Stimulated activated CD8-positive, alpha-beta memory T cell treated with anti-CD3 and anti-CD28 coated beads, Interleukin-2, amount 100 ng/mL, for 48 hours (primary cell): Measurements from ENCODE around the gene ZSWIM4.
"Not testable (repeated sequence)": the region's sequence is repeated elsewhere in the genome, so short reads cannot be mapped to it uniquely, and the experiment has no call there.

Experiments used
- DNase-seq, 2 donors: peaks; one replicate each; pipeline ENCODE4 v3.0.0-alpha.2; 2020; ENCODE audit warnings: low read depth in 2 of 2

The ZSWIM4 gene

DNA sequence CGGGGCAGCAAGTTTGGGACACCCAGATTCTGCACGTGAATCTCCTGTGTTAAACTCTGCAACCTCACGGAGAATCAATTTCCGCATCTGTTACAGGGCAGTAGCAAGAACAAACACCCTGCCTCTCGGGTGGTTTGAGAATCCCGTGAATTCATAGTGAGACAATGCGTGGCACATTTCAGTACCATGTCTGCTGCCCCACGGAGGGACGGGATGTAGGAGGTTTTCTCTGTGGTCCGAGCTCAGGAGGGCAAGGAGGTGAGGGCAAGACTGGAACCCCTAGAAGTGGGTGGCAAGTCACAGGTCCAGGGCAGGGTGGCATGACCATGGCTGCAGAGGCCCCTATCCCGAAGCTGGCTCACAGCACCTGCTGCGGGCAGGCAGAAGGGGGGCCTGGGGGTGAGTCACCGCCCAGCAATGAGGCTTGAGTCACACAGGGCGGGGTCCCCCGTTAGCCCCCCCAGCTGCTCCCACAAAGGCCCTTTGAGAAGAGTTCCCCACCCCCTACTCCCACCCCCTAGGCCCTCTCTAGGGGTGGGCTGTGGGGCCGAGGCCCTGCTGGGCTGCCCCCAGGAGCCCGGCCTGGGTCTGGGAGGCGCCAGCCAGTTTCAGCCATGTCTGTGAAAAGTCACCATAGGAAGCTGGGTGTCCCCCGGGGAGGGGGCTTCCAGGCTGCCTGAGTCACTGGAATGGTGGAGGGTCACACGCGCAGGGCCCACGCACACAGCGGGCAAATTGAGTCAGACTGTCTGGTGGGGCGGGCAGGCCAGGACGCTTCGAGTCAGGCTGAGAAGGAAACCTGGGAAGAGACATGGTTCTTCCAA lies 55.9 kb downstream of the ZSWIM4 start:
- DNase-seq, result no peak

DNA sequence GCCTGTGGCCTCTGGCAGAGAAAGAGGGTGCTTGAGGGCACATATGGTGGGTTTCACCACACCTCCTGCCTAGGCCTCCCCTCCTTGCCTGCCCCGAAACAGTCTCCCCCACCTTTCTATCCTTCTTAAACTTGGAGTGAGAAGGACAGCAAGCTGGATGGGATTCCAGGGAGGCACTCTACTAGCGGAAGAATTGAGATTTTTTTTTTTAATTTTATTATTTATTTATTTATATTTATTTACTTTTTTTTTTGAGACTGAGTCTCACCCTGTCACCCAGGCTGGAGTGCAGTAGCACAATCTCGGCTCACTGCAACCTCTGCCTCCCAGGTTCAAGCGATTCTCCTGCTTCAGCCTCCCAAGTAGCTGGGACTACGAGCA lies 56.5 kb downstream of the ZSWIM4 start:
- not testable (repeated sequence) for DNase-seq

- DNase-seq, result not testable (repeated sequence)
Measured at GRCh38 chr19:13852171-13852707, 57.0 kb downstream of the ZSWIM4 start.

GRCh38 chr19:13856497-13856896 lies 61.3 kb downstream of the ZSWIM4 start:
- no peak for DNase-seq

GRCh38 chr19:13859361-13859880 lies 64.2 kb downstream of the ZSWIM4 start:
- DNase-seq, result no peak

DNA sequence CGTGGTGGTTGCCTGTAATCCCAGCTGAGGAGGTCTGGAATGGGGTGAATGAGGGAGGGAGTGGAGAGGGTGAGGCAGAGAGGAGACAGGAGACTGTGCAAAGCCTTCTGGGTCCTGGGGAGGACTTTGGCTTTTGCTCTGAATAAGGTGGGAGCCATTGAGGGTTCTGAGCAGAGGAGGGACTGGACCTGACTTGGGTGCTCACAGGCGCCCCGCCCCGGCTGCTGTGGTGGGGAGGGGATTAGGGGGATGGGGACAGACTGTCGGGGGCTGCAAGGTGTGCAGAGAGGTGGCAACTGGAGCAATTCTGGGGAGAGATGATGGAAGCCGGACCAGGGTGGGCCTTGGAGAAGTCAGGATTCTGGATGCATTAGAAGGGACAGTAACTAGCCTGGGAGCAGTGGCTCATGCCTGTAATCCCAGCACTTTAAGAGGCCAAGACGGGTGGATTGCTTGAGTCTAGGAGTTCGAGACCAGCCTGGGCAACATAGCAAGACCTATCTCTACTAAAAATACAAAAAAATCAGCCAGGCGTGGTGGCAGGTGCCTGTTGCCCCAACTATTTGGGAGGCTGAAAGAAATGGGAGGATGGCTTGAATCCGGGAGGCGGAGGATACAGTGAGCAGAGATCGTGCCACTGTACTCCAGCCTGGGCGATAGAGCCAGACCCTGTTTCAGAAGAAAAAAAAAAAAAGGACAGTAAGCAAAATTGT lies 65.6 kb downstream of the ZSWIM4 start:
- DNase-seq, result no peak

GRCh38 chr19:13861392-13861713 lies 66.1 kb downstream of the ZSWIM4 start:
- DNase-seq, result no peak

DNA sequence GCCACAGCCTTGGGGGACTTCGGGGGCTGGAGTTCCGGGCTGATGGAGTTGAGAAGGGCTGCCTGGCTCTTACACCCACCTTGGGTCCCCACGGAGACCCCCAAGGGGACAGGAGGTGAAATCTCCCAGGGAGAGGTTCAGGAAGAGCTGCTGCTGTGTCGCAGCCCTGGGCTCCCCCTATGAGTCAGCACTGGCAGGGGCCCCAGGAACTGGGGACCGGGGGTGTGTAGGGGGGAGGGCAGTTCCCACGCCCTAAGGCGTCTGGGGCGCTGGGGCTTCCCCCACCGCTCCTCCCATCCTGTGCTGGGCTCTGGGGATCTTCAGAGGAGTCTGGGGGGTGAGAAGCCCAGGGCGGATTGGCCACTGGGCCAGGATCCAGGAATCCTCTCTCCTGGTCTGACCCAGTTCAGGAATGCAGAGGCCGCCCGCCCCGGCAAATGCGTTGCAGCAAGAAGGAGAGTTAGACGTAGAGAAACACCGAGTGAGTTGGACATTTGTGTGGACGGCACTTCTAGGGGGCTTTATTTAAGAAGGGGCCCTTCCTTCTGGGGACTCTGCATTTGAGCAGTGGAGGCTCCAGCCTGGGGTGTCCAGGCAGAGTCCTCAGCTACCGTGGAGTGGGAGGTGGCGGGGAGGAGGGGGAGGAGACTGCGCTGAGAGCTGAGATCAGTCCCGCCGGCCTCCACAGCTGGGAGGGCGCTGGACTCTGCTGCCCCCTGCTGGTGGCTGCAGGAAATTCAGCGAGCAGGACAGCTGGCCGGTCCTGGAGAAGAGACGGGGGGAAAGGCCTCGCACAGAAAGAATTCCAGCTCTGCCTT lies 66.7 kb downstream of the ZSWIM4 start:
- DNase-seq, result peak; percentile 85 to 88

GRCh38 chr19:13864046-13864666 lies 68.9 kb downstream of the ZSWIM4 start:
- no peak for DNase-seq

DNA sequence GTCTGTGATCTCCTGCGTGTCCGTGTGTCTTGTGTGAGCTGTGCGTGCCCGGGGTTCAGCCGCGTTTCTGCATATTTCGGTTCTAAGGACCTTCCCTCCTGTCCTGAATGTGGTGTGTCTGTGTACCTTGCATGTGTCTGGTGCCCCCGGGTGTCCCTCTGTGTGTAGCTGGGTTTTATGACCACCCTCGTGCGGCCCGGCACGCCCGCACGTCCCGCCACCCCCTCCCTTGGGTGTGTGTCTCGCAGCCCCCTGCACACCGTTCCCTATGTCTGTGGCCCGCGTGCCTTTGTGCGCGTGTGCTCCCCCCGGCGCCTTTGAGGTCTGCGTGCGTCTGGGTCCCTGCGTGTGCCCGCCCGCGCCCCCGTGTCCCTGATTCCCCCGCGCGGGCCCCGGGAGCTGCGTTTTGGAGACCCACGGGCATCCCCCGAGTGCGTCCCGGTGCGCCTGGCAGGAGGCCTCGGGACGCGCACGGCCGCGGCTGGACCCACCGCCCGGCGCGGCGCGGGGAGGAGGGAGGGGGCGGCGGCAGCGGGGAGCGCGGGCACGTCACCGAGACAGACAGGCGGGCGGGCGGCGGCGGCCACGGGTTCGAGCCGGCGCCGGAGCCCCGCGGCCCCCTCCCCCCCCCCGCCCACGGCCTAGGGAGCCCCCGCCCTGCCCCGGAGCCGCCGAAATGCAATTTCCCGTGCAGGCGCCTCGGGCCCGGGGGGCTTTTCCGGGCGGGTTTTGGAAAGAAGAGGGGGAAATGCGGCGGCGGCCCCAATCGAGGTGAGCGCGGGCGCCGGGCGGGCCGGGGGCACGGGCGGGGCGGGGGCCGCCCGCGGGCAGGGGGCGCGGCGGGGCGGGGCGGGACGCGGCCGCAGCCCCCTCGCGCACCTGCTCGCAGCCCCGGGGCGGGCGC lies 69.7 kb downstream of the ZSWIM4 start:
- DNase-seq, result no peak

GRCh38 chr19:13865571-13866462 lies 70.6 kb downstream of the ZSWIM4 start:
- no peak for DNase-seq

GRCh38 chr19:13866463-13867046 lies 71.3 kb downstream of the ZSWIM4 start:
- DNase-seq, result no peak

DNA sequence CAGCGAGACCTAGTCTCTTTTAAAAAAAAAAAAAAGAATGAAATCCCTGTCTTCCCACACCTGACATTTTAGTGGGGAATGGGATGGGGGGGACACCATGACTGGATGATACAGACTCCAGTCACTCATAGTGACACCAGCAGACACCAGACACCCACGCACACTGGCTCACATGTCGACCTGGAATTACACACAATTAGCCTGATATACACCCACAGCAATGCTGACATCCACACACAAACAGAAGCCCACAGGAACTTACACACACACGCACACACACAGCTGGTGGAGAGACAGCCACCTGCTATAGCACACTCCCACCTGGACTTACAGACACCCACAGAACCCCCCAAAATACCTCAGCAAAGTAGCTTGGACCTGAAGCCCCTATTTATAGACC lies 73.4 kb downstream of the ZSWIM4 start:
- no peak for DNase-seq

DNA sequence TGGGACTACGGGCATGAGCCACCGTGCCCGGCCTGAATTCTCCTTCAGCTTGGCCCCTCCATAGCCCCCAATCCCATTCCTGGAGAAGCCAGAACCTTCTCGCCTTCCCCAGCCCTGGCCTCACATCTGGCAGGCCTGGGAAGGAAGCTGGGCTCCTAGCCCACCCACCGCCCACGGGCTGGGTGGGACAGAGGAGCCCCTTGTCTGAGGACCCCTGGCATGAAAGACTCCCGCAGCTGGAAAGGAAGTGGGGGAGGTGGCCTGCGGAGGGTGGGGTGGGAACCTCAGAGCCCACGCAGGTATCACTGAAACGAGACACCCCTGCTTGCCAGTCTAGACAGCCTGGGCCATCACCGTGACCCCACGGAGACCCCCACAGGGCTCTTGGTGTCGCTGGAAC lies 74.0 kb downstream of the ZSWIM4 start:
- no peak for DNase-seq

- DNase-seq, result no peak
Measured at GRCh38 chr19:13870873-13871272, 75.6 kb downstream of the ZSWIM4 start.

GRCh38 chr19:13872339-13872694 lies 77.1 kb downstream of the ZSWIM4 start:
- no peak for DNase-seq

- DNase-seq, result no peak
Measured at GRCh38 chr19:13872695-13873389, 77.6 kb downstream of the ZSWIM4 start.

DNA sequence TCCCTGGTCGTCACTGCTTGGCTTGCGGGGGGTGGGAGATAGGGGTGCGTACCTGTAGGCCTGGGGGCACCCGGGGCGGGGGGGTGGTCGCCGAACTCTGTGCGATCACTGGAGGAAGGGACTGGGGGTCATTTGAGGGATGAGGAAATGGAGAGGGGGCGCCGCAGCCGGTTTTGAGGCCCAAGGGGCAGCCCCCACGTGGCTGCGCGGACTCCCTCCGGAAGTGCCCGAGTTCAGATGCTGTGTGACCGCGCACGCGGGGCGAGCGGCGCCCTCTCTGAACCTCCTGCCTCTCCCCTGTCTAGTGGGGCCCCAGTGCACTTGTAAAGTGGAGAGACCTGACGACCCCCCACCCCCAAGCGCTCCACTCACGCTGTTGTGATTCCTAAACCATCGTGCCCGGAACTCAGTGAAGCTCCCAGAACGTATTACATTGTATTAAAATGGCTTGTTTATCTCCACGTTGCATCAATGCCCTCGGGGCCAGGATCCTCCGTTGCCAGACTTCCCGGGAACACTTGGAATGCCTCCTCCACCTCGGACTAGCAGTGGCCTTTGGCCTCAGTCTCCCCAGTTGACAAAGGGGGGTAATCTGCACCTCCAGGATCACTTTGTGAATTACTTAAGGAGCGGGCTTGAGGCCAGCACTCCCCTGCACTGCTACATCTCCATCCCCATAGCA lies 78.7 kb downstream of the ZSWIM4 start:
- no peak for DNase-seq
